ENCODE data around the gene STX10.
"Not testable (repeated sequence)": the region's sequence is repeated elsewhere in the genome, so short reads cannot be mapped to it uniquely, and the experiment has no call there.

GRCh38 chr19:13186688-13187087, 36.5 kb upstream of the STX10 start:
- TF ChIP-seq CTCF (IDR thresholded peaks at IDR 0.05); CHD2 (IDR thresholded peaks at IDR 0.05; ENCODE audit: low read length, partially characterized antibody); TAF1 (IDR thresholded peaks at IDR 0.05; ENCODE audit: borderline replicate concordance, low read depth, low read length); NFIC (IDR thresholded peaks at IDR 0.05; ENCODE audit: borderline replicate concordance); MAX (IDR thresholded peaks at IDR 0.05; ENCODE audit: low read depth); EP300 (IDR thresholded peaks at IDR 0.05; ENCODE audit: borderline replicate concordance in 1 of 2, low read depth in 1 of 2, low read length in 1 of 2); USF1 (IDR thresholded peaks at IDR 0.05; ENCODE audit: borderline replicate concordance, low read depth); SIN3A (IDR thresholded peaks at IDR 0.05; ENCODE audit: borderline replicate concordance, low read depth, low read length): not testable (repeated sequence)
